ENCODE measurements around the gene BBLN. TPM values are rescaled to one million over a fixed set of nuclear protein-coding genes. Genes with fewer than 3 reads are reported as not detected.
A peak's percentile ranks its signal among the peaks of the same experiment; 100 is the strongest.

The BBLN gene
- total and polyA plus RNA-seq, 7 donors = 111 to 273 (median 158) TPM

- H3K9me3 ChIP-seq = no peaks in the 10 kb centered on the region
- H3K27me3 ChIP-seq = no peaks in the 10 kb centered on the region
- peaks cover 0 to 33% (median 29%) of the 10 kb centered on the region in 4 donors for H3K4me1 ChIP-seq
- no peak overlapping the region for H3K27ac ChIP-seq
- TF ChIP-seq CTCF (IDR thresholded peaks at IDR 0.05) = no peak
- no peak for TF ChIP-seq EP300 (IDR thresholded peaks at IDR 0.05)
- no peak for TF ChIP-seq POLR2A (IDR thresholded peaks at IDR 0.05)
- TF ChIP-seq POLR2AphosphoS5 (IDR thresholded peaks at IDR 0.05) = no peak
- peaks cover 21 to 48% (median 28%) of the 10 kb centered on the region in 4 donors for H3K36me3 ChIP-seq
- 89 to 92% methylated on average over 27 of the region's 27 CpGs for WGBS, 2 donors
- intact Hi-C loops (cut with DNase I) = no loop called here
- DNase-seq = peak; percentile 63
- H3K4me3 ChIP-seq = no peak overlapping the region
Observed at GRCh38 chr9:128121924-128122808, 37.9 kb upstream of the BBLN start.

GRCh38 chr9:128122809-128123175, 37.3 kb upstream of the BBLN start:
- DNase-seq = no peak
- peaks cover 21 to 48% (median 28%) of the 10 kb centered on the region in 4 donors for H3K36me3 ChIP-seq
- no peaks in the 10 kb centered on the region for H3K9me3 ChIP-seq
- intact Hi-C loops (cut with DNase I) = no loop called here
- no peak for TF ChIP-seq EP300 (IDR thresholded peaks at IDR 0.05)
- TF ChIP-seq CTCF (IDR thresholded peaks at IDR 0.05) = no peak
- TF ChIP-seq POLR2AphosphoS5 (IDR thresholded peaks at IDR 0.05) = no peak
- TF ChIP-seq POLR2A (IDR thresholded peaks at IDR 0.05) = no peak
- WGBS, 2 donors = 95 to 96% methylated on average over 24 of the region's 24 CpGs
- no peak overlapping the region for H3K27ac ChIP-seq
- H3K4me1 ChIP-seq = peaks cover 0 to 33% (median 28%) of the 10 kb centered on the region in 4 donors
- no peaks in the 10 kb centered on the region for H3K27me3 ChIP-seq
- no peak overlapping the region for H3K4me3 ChIP-seq

- no peak for TF ChIP-seq CTCF (IDR thresholded peaks at IDR 0.05)
- TF ChIP-seq POLR2A (IDR thresholded peaks at IDR 0.05) = no peak
- no peak for TF ChIP-seq EP300 (IDR thresholded peaks at IDR 0.05)
- TF ChIP-seq POLR2AphosphoS5 (IDR thresholded peaks at IDR 0.05) = no peak
- Histone ChIP-seq H3K27ac (no peak overlapping the region), H3K27me3 (no peaks in the 10 kb centered on the region), H3K9me3 (no peaks in the 10 kb centered on the region), H3K4me1 (peaks cover 0 to 28% (median 25%) of the 10 kb centered on the region in 4 donors), H3K36me3 (peaks cover 21 to 48% (median 28%) of the 10 kb centered on the region in 4 donors), H3K4me3 (no peak overlapping the region)
- 92 to 95% methylated on average over 21 of the region's 21 CpGs for WGBS, 2 donors
- intact Hi-C loops (cut with DNase I) = no loop called here
- peak; percentile 63 for DNase-seq
Observed at GRCh38 chr9:128123451-128124080, 36.5 kb upstream of the BBLN start.

GRCh38 chr9:128124451-128124850, 35.6 kb upstream of the BBLN start:
- Histone ChIP-seq H3K36me3 (peaks cover 21 to 48% (median 28%) of the 10 kb centered on the region in 4 donors), H3K27ac (no peak overlapping the region), H3K4me1 (peaks cover 0 to 37% (median 34%) of the 10 kb centered on the region in 4 donors), H3K27me3 (no peaks in the 10 kb centered on the region), H3K4me3 (no peak overlapping the region), H3K9me3 (no peaks in the 10 kb centered on the region)
- WGBS, 2 donors = 80 to 87% methylated on average over 8 of the region's 8 CpGs
- DNase-seq = no peak
- intact Hi-C loops (cut with DNase I) = no loop called here
- TF ChIP-seq POLR2AphosphoS5 (IDR thresholded peaks at IDR 0.05) (no peak), POLR2A (IDR thresholded peaks at IDR 0.05) (no peak), EP300 (IDR thresholded peaks at IDR 0.05) (no peak), CTCF (IDR thresholded peaks at IDR 0.05) (no peak)

Measured in sigmoid colon (tissue), 7 donors.